WERI-Rb-1 (cell line): Measurements from ENCODE around the gene CHCHD2.
"Not testable (repeated sequence)": the region's sequence is repeated elsewhere in the genome, so short reads cannot be mapped to it uniquely, and the experiment has no call there.

Experiments
- DNase-seq: peaks from one replicate; pipeline ENCODE4 v3.0.0-alpha.2; 2020
- H3K27ac ChIP-seq: fragments of 250-450 bp; sonication (Bioruptor Pico); 2 replicates; pipeline ENCODE4 v1.5.1; 2020; ENCODE audit warnings: mild to moderate bottlenecking, moderate library complexity
- H3K27me3 ChIP-seq: fragments of 250-450 bp; sonication (Bioruptor Pico); 2 replicates; pipeline ENCODE4 v1.5.1; 2021; ENCODE audit warnings: mild to moderate bottlenecking, low read depth, moderate library complexity; ENCODE audit not compliant: insufficient read depth, severe bottlenecking
- H3K36me3 ChIP-seq: fragments of 250-450 bp; sonication (Bioruptor Pico); 2 replicates; pipeline ENCODE4 v1.5.1; 2020; ENCODE audit warnings: mild to moderate bottlenecking, moderate library complexity
- H3K4me3 ChIP-seq: 2 replicates; pipeline ENCODE4 v1.5.1; 2011; ENCODE audit warnings: low read depth, mild to moderate bottlenecking, control low read depth, low read length
- H3K9me3 ChIP-seq: fragments of 250-450 bp; sonication (Bioruptor Pico); 2 replicates; pipeline ENCODE4 v1.5.1; 2021; ENCODE audit warnings: mild to moderate bottlenecking, moderate library complexity; ENCODE audit not compliant: severe bottlenecking
- TF ChIP-seq, protein P1 (sequence below): IDR thresholded peaks from 2 replicates; pipeline ENCODE4 v1.5.1; 2011; ENCODE audit warnings: low read depth, mild to moderate bottlenecking, control low read depth, inconsistent platforms, low read length

CHCHD2 gene

DNA sequence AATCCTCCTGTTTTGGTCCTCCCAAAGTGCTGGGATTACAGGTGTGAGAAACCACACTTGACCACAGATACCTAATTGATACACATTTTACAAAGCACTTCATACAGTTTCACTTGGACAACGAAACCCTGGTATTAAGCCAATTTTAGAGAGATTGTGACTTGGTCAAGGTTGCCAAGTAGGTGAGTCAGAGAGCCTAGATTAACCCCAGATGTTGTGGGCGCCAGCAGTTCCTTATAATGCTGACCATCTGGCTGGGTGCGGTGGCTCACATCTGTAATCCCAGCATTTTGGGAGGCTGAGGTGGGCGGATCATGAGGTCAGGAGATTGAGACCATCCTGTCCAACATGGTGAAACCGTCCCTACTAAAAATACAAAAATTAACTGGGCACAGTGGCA, 8.6 kb downstream of the CHCHD2 start:
- DNase-seq = no peak
- H3K27me3 ChIP-seq = no peaks in the 10 kb centered on the region
- peaks cover 39% of the 10 kb centered on the region for H3K36me3 ChIP-seq
- TF ChIP-seq, protein P1, sequence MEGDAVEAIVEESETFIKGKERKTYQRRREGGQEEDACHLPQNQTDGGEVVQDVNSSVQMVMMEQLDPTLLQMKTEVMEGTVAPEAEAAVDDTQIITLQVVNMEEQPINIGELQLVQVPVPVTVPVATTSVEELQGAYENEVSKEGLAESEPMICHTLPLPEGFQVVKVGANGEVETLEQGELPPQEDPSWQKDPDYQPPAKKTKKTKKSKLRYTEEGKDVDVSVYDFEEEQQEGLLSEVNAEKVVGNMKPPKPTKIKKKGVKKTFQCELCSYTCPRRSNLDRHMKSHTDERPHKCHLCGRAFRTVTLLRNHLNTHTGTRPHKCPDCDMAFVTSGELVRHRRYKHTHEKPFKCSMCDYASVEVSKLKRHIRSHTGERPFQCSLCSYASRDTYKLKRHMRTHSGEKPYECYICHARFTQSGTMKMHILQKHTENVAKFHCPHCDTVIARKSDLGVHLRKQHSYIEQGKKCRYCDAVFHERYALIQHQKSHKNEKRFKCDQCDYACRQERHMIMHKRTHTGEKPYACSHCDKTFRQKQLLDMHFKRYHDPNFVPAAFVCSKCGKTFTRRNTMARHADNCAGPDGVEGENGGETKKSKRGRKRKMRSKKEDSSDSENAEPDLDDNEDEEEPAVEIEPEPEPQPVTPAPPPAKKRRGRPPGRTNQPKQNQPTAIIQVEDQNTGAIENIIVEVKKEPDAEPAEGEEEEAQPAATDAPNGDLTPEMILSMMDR = no peak
- H3K9me3 ChIP-seq = no peaks in the 10 kb centered on the region
- H3K4me3 ChIP-seq = no peak overlapping the region
- no peak overlapping the region for H3K27ac ChIP-seq

GRCh38 chr7:56092789-56093531, 13.3 kb downstream of the CHCHD2 start, which contains the start of gene PHKG1:
PHKG1 (minus strand) TSS chr7:56092952; CDS start chr7:56088941, 4,011 bp downstream.
- TF ChIP-seq, protein P1 = peak; percentile 52
- H3K27ac ChIP-seq = no peak within 1 kb of the TSS
- H3K4me3 ChIP-seq = no peak within 1 kb of the TSS
- no peaks in the 10 kb centered on the region for H3K9me3 ChIP-seq
- H3K36me3 ChIP-seq = peaks cover 4% of the 10 kb centered on the region; the same call in 1 of the 2 replicates
- no peaks in the 10 kb centered on the region for H3K27me3 ChIP-seq
- DNase-seq = peak; percentile 35

DNA sequence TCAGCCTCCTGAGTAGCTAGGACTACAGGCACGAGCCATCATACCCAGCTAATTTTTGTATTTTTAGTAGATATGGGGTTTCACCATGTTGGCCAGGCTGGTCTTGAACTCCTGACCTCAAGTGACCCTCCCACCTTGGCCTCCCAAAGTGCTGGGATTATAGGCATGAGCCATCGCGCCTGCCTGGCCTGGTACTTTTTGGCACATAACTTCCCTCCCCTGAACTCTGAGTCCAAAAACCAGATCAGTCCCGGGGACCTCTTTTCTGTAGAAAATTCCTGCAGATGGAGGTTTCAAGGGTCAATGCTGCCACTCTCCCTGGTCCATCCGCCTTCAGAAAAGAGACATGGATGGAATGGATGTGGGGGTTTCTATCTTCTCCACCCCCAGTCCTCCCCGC, 13.9 kb downstream of the CHCHD2 start:
- H3K27me3 ChIP-seq, H3K27ac ChIP-seq, H3K4me3 ChIP-seq, H3K36me3 ChIP-seq, DNase-seq, H3K9me3 ChIP-seq: not testable (repeated sequence)

DNA sequence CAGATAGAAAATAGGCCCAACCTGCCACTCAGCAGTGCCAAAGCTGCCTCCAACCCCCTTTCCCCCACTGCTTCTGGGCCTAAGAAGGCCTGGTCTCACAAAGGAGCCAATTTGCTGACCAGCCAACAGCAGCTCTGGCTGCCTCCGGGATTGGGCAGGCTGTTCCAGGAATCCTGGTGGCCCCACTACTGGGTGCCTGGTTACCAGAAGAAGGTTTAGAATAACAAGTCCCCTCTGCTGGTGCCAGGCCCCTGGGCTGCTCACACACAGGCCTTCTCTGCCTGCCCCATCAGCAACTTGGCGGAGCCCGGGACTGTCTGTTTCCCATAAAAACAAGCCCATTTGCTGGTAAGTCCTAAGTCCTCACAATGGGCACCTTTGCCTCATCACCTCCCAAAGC, 14.7 kb downstream of the CHCHD2 start:
- Histone ChIP-seq H3K36me3 (no peaks in the 10 kb centered on the region), H3K4me3 (no peak overlapping the region), H3K9me3 (no peaks in the 10 kb centered on the region), H3K27me3 (no peaks in the 10 kb centered on the region), H3K27ac (no peak overlapping the region)
- no peak for DNase-seq
- TF ChIP-seq, protein P1 = no peak

- Histone ChIP-seq H3K9me3 (no peaks in the 10 kb centered on the region), H3K36me3 (peaks cover 2% of the 10 kb centered on the region; the same call in 1 of the 2 replicates), H3K4me3 (no peak overlapping the region), H3K27me3 (no peaks in the 10 kb centered on the region), H3K27ac (no peak overlapping the region)
- TF ChIP-seq, protein P1 = no peak
- no peak for DNase-seq
Measured at GRCh38 chr7:56087445-56087844, 18.8 kb downstream of the CHCHD2 start.

GRCh38 chr7:56086761-56087160, 19.5 kb downstream of the CHCHD2 start:
- TF ChIP-seq, protein P1 = no peak
- H3K4me3 ChIP-seq = no peak overlapping the region
- peaks cover 2% of the 10 kb centered on the region; the same call in 1 of the 2 replicates for H3K36me3 ChIP-seq
- DNase-seq = no peak
- no peaks in the 10 kb centered on the region for H3K27me3 ChIP-seq
- H3K9me3 ChIP-seq = no peaks in the 10 kb centered on the region
- H3K27ac ChIP-seq = no peak overlapping the region
